ENCODE data around the gene CD82. TPM values are rescaled to one million over a fixed set of nuclear protein-coding genes. Genes with fewer than 3 reads are reported as not detected.

Gene CD82
- total RNA-seq, 1 donor from 2014 or later, result 8.8 TPM

DNA sequence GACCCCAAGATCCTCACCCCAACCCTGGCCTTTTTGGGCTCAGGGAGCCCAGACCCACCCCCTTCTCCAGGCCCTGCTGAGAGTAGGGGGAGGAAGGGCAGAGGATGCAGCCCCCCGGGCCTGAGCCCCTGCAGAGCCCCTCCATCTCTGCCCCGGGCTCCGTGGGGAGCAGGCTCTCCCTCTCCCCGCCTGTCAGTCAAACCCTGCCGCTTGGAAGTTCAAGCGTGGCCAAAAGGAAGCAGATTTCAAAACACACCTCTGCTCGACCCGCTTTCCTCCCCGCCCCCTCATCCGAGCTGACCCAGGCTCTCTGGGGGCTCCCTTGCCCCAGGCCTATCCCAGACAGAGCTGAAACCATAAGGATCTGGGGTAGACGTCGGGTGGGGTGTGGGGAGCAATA lies 39.0 kb upstream of the CD82 start:
- Histone ChIP-seq H3F3A (ENCODE audit: low read depth) (no peaks in the 10 kb centered on the region), H3K79me2 (ENCODE audit: low read depth) (no peaks in the 10 kb centered on the region), H3K4me3 (no peak overlapping the region), H3K4me1 (peaks cover 27% of the 10 kb centered on the region), H3K27ac (no peak overlapping the region), H4K20me1 (ENCODE audit: low read depth) (no peaks in the 10 kb centered on the region), H3K36me3 (no peaks in the 10 kb centered on the region), H3K9ac (no peak overlapping the region), H3K9me3 (ENCODE audit: low read depth) (no peaks in the 10 kb centered on the region), H3K4me2 (no peak overlapping the region), H2AFZ (replicated peaks) (peak overlapping the region; percentile 61), H3K27me3 (no peaks in the 10 kb centered on the region)
- Mint-ChIP-seq H3K4me3 (no peak overlapping the region), H3K9me3 (no peaks in the 10 kb centered on the region), H3K27ac (no peak overlapping the region), H3K36me3 (no peaks in the 10 kb centered on the region), H3K27me3 (ENCODE audit: insufficient read depth, low read depth) (peaks cover 21% of the 10 kb centered on the region), H3K4me1 (peaks cover 70% of the 10 kb centered on the region)
- TF ChIP-seq, protein P1, sequence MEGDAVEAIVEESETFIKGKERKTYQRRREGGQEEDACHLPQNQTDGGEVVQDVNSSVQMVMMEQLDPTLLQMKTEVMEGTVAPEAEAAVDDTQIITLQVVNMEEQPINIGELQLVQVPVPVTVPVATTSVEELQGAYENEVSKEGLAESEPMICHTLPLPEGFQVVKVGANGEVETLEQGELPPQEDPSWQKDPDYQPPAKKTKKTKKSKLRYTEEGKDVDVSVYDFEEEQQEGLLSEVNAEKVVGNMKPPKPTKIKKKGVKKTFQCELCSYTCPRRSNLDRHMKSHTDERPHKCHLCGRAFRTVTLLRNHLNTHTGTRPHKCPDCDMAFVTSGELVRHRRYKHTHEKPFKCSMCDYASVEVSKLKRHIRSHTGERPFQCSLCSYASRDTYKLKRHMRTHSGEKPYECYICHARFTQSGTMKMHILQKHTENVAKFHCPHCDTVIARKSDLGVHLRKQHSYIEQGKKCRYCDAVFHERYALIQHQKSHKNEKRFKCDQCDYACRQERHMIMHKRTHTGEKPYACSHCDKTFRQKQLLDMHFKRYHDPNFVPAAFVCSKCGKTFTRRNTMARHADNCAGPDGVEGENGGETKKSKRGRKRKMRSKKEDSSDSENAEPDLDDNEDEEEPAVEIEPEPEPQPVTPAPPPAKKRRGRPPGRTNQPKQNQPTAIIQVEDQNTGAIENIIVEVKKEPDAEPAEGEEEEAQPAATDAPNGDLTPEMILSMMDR (IDR thresholded peaks at IDR 0.05), result no peak
- no peak for TF ChIP-seq EZH2phosphoT487 (IDR thresholded peaks at IDR 0.05)
- no peak for TF ChIP-seq EZH2 (IDR thresholded peaks at IDR 0.05)
- no peak for DNase-seq (ENCODE audit: low spot score)

DNA sequence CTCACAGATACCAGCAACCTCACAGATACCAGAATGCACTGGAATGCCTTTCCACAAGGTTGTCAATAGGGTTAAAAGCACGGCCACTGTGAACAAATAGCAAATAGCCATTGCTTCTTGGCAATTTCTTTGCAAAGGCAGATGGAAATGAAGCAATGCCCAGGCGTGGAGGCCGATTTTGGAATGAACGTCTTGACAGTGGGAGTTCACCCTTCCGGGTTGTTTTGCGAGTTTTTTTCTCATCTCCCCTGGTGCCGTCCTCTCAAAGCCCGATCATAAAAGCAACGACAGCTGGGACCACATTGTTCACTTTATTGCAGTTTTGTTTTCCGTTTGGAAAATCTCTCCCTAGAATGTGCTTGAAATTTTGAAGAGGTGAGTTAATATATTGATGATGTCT lies 38.0 kb upstream of the CD82 start:
- no peak for TF ChIP-seq EZH2 (IDR thresholded peaks at IDR 0.05)
- TF ChIP-seq EZH2phosphoT487 (IDR thresholded peaks at IDR 0.05), result no peak
- TF ChIP-seq, protein P1 (IDR thresholded peaks at IDR 0.05), result no peak
- Mint-ChIP-seq H3K36me3 (no peaks in the 10 kb centered on the region), H3K27ac (peak overlapping the region; percentile 88), H3K4me3 (no peak overlapping the region), H3K4me1 (peaks cover 76% of the 10 kb centered on the region), H3K27me3 (ENCODE audit: insufficient read depth, low read depth) (peaks cover 17% of the 10 kb centered on the region), H3K9me3 (no peaks in the 10 kb centered on the region)
- no peak overlapping the region for H3K4me2 ChIP-seq
- H3K79me2 ChIP-seq (ENCODE audit: low read depth), result no peaks in the 10 kb centered on the region
- no peaks in the 10 kb centered on the region for H4K20me1 ChIP-seq (ENCODE audit: low read depth)
- DNase-seq (ENCODE audit: low spot score), result no peak
- H3K36me3 ChIP-seq, result no peaks in the 10 kb centered on the region
- H3K4me1 ChIP-seq, result peaks cover 27% of the 10 kb centered on the region
- no peaks in the 10 kb centered on the region for H3K9me3 ChIP-seq (ENCODE audit: low read depth)
- no peak overlapping the region for H2AFZ ChIP-seq (replicated peaks)
- no peaks in the 10 kb centered on the region for H3F3A ChIP-seq (ENCODE audit: low read depth)
- H3K27me3 ChIP-seq, result no peaks in the 10 kb centered on the region
- no peak overlapping the region for H3K9ac ChIP-seq
- no peak overlapping the region for H3K27ac ChIP-seq
- H3K4me3 ChIP-seq, result no peak overlapping the region

DNA sequence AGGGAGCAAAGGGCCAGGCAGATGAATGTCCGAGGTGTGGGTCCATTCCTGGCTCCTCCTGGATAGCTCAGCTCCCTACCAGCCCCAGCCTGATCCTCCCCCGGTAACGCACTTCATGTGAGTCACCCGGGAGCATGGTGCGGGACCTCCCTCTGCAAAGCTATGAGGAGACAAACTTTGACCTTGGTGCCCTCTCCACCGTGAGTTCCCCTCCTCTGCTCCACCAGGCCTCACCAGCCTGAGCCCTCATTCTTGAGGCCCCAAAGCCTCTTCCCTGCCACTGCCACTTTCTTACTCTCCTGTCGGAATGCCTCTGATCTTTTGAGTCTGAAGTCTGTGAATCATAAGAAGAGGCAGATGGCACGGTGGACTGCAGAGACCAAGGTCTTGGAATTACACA lies 37.4 kb upstream of the CD82 start:
- no peaks in the 10 kb centered on the region for H3K36me3 Mint-ChIP-seq

More for the DNA sequence above, 37.4 kb upstream of the CD82 start:
- H3F3A ChIP-seq (ENCODE audit: low read depth), result no peaks in the 10 kb centered on the region
- no peak overlapping the region for H3K27ac ChIP-seq
- Mint-ChIP-seq H3K9me3 (no peaks in the 10 kb centered on the region), H3K4me3 (no peak overlapping the region), H3K27me3 (ENCODE audit: insufficient read depth, low read depth) (peaks cover 12% of the 10 kb centered on the region), H3K27ac (peak overlapping the region; percentile 84), H3K4me1 (peaks cover 73% of the 10 kb centered on the region)
- no peak for DNase-seq (ENCODE audit: low spot score)
- no peaks in the 10 kb centered on the region for H3K79me2 ChIP-seq (ENCODE audit: low read depth)
- H3K36me3 ChIP-seq, result no peaks in the 10 kb centered on the region
- no peak overlapping the region for H2AFZ ChIP-seq (replicated peaks)
- no peaks in the 10 kb centered on the region for H3K9me3 ChIP-seq (ENCODE audit: low read depth)
- H3K4me1 ChIP-seq, result peaks cover 27% of the 10 kb centered on the region
- H3K9ac ChIP-seq, result no peak overlapping the region
- H3K4me2 ChIP-seq, result no peak overlapping the region
- H3K4me3 ChIP-seq, result no peak overlapping the region
- TF ChIP-seq EZH2 (IDR thresholded peaks at IDR 0.05) (no peak), EZH2phosphoT487 (IDR thresholded peaks at IDR 0.05) (no peak)
- TF ChIP-seq, protein P1 (IDR thresholded peaks at IDR 0.05), result no peak
- no peaks in the 10 kb centered on the region for H4K20me1 ChIP-seq (ENCODE audit: low read depth)
- H3K27me3 ChIP-seq, result no peaks in the 10 kb centered on the region
